Epithelial cell of prostate (primary cell): ENCODE measurements around the gene STON2.

Experiments
- DNase-seq: peaks from one replicate; pipeline ENCODE4 v3.0.0-alpha.2; 2011; ENCODE audit warnings: low read depth, low spot score
- H3K27ac ChIP-seq: fragments of 450-650 bp; 2 replicates; pipeline ENCODE4 v1.5.1; 2017; ENCODE audit warnings: mild to moderate bottlenecking

The STON2 gene

GRCh38 chr14:81418057-81418790 is 18.1 kb upstream of the STON2 start:
- DNase-seq, result no peak
- H3K27ac ChIP-seq, result no peak overlapping the region

GRCh38 chr14:81416981-81417380 is 16.9 kb upstream of the STON2 start:
- no peak overlapping the region for H3K27ac ChIP-seq
- no peak for DNase-seq

GRCh38 chr14:81416194-81416952 is 16.2 kb upstream of the STON2 start:
- no peak for DNase-seq
- no peak overlapping the region for H3K27ac ChIP-seq

- H3K27ac ChIP-seq, result no peak overlapping the region
- no peak for DNase-seq
Measured at GRCh38 chr14:81415781-81416180, 15.7 kb upstream of the STON2 start.

- no peak overlapping the region for H3K27ac ChIP-seq
- no peak for DNase-seq
Measured at GRCh38 chr14:81414123-81414522, 14.0 kb upstream of the STON2 start.

- no peak for DNase-seq
Measured at GRCh38 chr14:81412779-81413178, 12.7 kb upstream of the STON2 start.

GRCh38 chr14:81408595-81408994 is 8.5 kb upstream of the STON2 start:
- no peak for DNase-seq
- no peak overlapping the region for H3K27ac ChIP-seq

More at GRCh38 chr14:81412779-81413178, 12.7 kb upstream of the STON2 start:
- no peak overlapping the region for H3K27ac ChIP-seq

- DNase-seq, result no peak
- no peak overlapping the region for H3K27ac ChIP-seq
Measured at GRCh38 chr14:81406863-81407262, 6.7 kb upstream of the STON2 start.

GRCh38 chr14:81402123-81402495 is 2.0 kb upstream of the STON2 start:
- peak overlapping the region; percentile 99 for H3K27ac ChIP-seq
- no peak for DNase-seq

- H3K27ac ChIP-seq, result peak overlapping the region; percentile 99
- DNase-seq, result peak; percentile 93
Measured at GRCh38 chr14:81401420-81402122, 1.4 kb upstream of the STON2 start.

GRCh38 chr14:81400852-81401251 is 728 bp upstream of the STON2 start:
- peak; percentile 93 for DNase-seq
- peak overlapping the region; percentile 99 for H3K27ac ChIP-seq

GRCh38 chr14:81398196-81398891 is 1.8 kb downstream of the STON2 start:
- H3K27ac ChIP-seq, result no peak overlapping the region
- no peak for DNase-seq

- H3K27ac ChIP-seq, result peak overlapping the region; percentile 81
- no peak for DNase-seq
Measured at GRCh38 chr14:81396113-81396512, 4.0 kb downstream of the STON2 start.

- peak overlapping the region; percentile 81 for H3K27ac ChIP-seq
- no peak for DNase-seq
Measured at GRCh38 chr14:81394739-81395138, 5.4 kb downstream of the STON2 start.

GRCh38 chr14:81392976-81393643 is 7.0 kb downstream of the STON2 start:
- DNase-seq, result no peak
- peak overlapping the region; percentile 81 for H3K27ac ChIP-seq

- H3K27ac ChIP-seq, result no peak overlapping the region
- no peak for DNase-seq
Measured at GRCh38 chr14:81392052-81392451, 8.1 kb downstream of the STON2 start.

- no peak for DNase-seq
- H3K27ac ChIP-seq, result no peak overlapping the region
Measured at GRCh38 chr14:81390696-81391095, 9.4 kb downstream of the STON2 start.

- no peak overlapping the region for H3K27ac ChIP-seq
- DNase-seq, result no peak
Measured at GRCh38 chr14:81388336-81388735, 11.8 kb downstream of the STON2 start.

- H3K27ac ChIP-seq, result no peak overlapping the region
- DNase-seq, result no peak
Measured at GRCh38 chr14:81386290-81386745, 13.8 kb downstream of the STON2 start.

GRCh38 chr14:81385886-81386285 is 14.2 kb downstream of the STON2 start:
- DNase-seq, result no peak
- H3K27ac ChIP-seq, result no peak overlapping the region
